GM19240 (cell line): ENCODE measurements around the gene TTC23L.
"Not testable (repeated sequence)": the region's sequence is repeated elsewhere in the genome, so short reads cannot be mapped to it uniquely, and the experiment has no call there.

Source experiments
- DNase-seq: peaks from one replicate; pipeline ENCODE4 v3.0.0; 2011; ENCODE audit warnings: low spot score; ENCODE audit not compliant: insufficient read length

The TTC23L gene

GRCh38 chr5:34838785-34839714, at the start of gene TTC23L:
Gene TTC23L, plus strand, starts transcription at chr5:34839164. Its CDS starts 1,508 bp downstream, at chr5:34840672.
- peak; percentile 76 for DNase-seq

GRCh38 chr5:34789639-34790038, 49.3 kb upstream of the TTC23L start:
- no peak for DNase-seq

- DNase-seq: no peak
Measured at GRCh38 chr5:34790069-34790468, 48.9 kb upstream of the TTC23L start.

- no peak for DNase-seq
Measured at GRCh38 chr5:34791761-34792244, 47.2 kb upstream of the TTC23L start.

GRCh38 chr5:34802834-34803563, 36.0 kb upstream of the TTC23L start:
- DNase-seq: no peak

GRCh38 chr5:34803974-34804732, 34.8 kb upstream of the TTC23L start:
- no peak for DNase-seq

GRCh38 chr5:34804913-34805312, 34.1 kb upstream of the TTC23L start:
- DNase-seq: no peak

GRCh38 chr5:34806532-34806931, 32.4 kb upstream of the TTC23L start:
- DNase-seq: no peak

GRCh38 chr5:34811706-34812105, 27.3 kb upstream of the TTC23L start:
- no peak for DNase-seq

GRCh38 chr5:34813509-34813908, 25.5 kb upstream of the TTC23L start:
- no peak for DNase-seq

- no peak for DNase-seq
Measured at GRCh38 chr5:34817558-34818351, 21.2 kb upstream of the TTC23L start.

GRCh38 chr5:34818717-34819116, 20.2 kb upstream of the TTC23L start:
- no peak for DNase-seq

- no peak for DNase-seq
Measured at GRCh38 chr5:34820593-34820992, 18.4 kb upstream of the TTC23L start.

- DNase-seq: no peak
Measured at GRCh38 chr5:34822956-34823715, 15.8 kb upstream of the TTC23L start.

- no peak for DNase-seq
Measured at GRCh38 chr5:34826347-34826746, 12.6 kb upstream of the TTC23L start.

- DNase-seq: no peak
Measured at GRCh38 chr5:34827588-34828506, 11.1 kb upstream of the TTC23L start.

GRCh38 chr5:34830827-34831226, 8.1 kb upstream of the TTC23L start:
- DNase-seq: not testable (repeated sequence)

- no peak for DNase-seq
Measured at GRCh38 chr5:34831303-34831702, 7.7 kb upstream of the TTC23L start.

GRCh38 chr5:34832568-34832967, 6.4 kb upstream of the TTC23L start:
- no peak for DNase-seq
